Immature natural killer cell (primary cell): ENCODE data around the gene CEP170. TPM values are rescaled to one million over a fixed set of nuclear protein-coding genes. Genes with fewer than 3 reads are reported as not detected.

Source experiments
- DNase-seq, 3 donors: peaks; one replicate each; pipeline ENCODE4 v3.0.0; 2022; ENCODE audit warnings: mixed read lengths in 1 of 3
- H3K27ac Mint-ChIP-seq, 6 donors: one replicate each; pipeline ENCODE4 v1.8.0; 2020; ENCODE audit warnings: mixed read lengths in 6 of 6, mild to moderate bottlenecking in 5 of 6, inconsistent platforms in 4 of 6, moderate library complexity in 3 of 6
- H3K27me3 Mint-ChIP-seq, 3 donors: one replicate each; pipeline ENCODE4 v1.8.0; 2020 to 2021; ENCODE audit warnings: low read depth in 3 of 3, mild to moderate bottlenecking in 3 of 3, mixed read lengths in 3 of 3, moderate library complexity in 3 of 3, inconsistent platforms in 1 of 3
- H3K36me3 Mint-ChIP-seq, 3 donors: one replicate each; pipeline ENCODE4 v1.8.0; 2020; ENCODE audit warnings: mixed read lengths in 3 of 3, inconsistent platforms in 2 of 3, mild to moderate bottlenecking in 2 of 3
- H3K4me1 Mint-ChIP-seq, 2 donors: one replicate each; pipeline ENCODE4 v1.8.0; 2020; ENCODE audit warnings: inconsistent platforms in 2 of 2, mild to moderate bottlenecking in 2 of 2, mixed read lengths in 2 of 2, moderate library complexity in 1 of 2
- H3K4me3 Mint-ChIP-seq, 5 donors: one replicate each; pipeline ENCODE4 v1.8.0; 2020; ENCODE audit warnings: mild to moderate bottlenecking in 5 of 5, mixed read lengths in 5 of 5, inconsistent platforms in 3 of 5, moderate library complexity in 3 of 5
- H3K9me3 Mint-ChIP-seq, 6 donors: one replicate each; pipeline ENCODE4 v1.8.0; 2020; ENCODE audit warnings: mild to moderate bottlenecking in 6 of 6, mixed read lengths in 6 of 6, inconsistent platforms in 4 of 6, moderate library complexity in 3 of 6
- polyA plus RNA-seq, 3 donors: library from polyadenylated mRNA; unstranded; fragments of 300-500 nt; fragmentation: Illumina TruSeq; gene quantifications; one replicate each; pipeline ENCODE4 v1.2.3, GENCODE V29; 2021

CEP170 gene
- polyA plus RNA-seq, 3 donors from 2014 or later = 2.8 to 8.0 (median 2.8) TPM

GRCh38 chr1:243260221-243260880, 5.3 kb upstream of the CEP170 start:
- no peak for DNase-seq
- H3K36me3 Mint-ChIP-seq = peaks cover 0 to 5% (median 5%) of the 10 kb centered on the region in 3 donors
- H3K27ac Mint-ChIP-seq = no peak overlapping the region
- H3K27me3 Mint-ChIP-seq = peaks cover 6 to 10% (median 8%) of the 10 kb centered on the region in 3 donors
- no peak overlapping the region for H3K4me3 Mint-ChIP-seq
- no peaks in the 10 kb centered on the region for H3K9me3 Mint-ChIP-seq
- peaks cover 13 to 14% of the 10 kb centered on the region in 2 donors for H3K4me1 Mint-ChIP-seq

GRCh38 chr1:243258731-243259130, 3.6 kb upstream of the CEP170 start:
- Mint-ChIP-seq H3K4me1 (peaks cover 22 to 26% of the 10 kb centered on the region in 2 donors), H3K27me3 (peaks cover 18 to 23% (median 22%) of the 10 kb centered on the region in 3 donors), H3K9me3 (no peaks in the 10 kb centered on the region), H3K27ac (no peak overlapping the region), H3K4me3 (no peak overlapping the region), H3K36me3 (peaks cover 0 to 5% (median 5%) of the 10 kb centered on the region in 3 donors)
- no peak for DNase-seq

GRCh38 chr1:243257189-243257588, 2.1 kb upstream of the CEP170 start:
- no peak overlapping the region for H3K27ac Mint-ChIP-seq
- DNase-seq = no peak
- peaks cover 18 to 27% (median 24%) of the 10 kb centered on the region in 3 donors for H3K27me3 Mint-ChIP-seq
- no peaks in the 10 kb centered on the region for H3K9me3 Mint-ChIP-seq
- peaks cover 29 to 34% of the 10 kb centered on the region in 2 donors for H3K4me1 Mint-ChIP-seq
- H3K4me3 Mint-ChIP-seq = peak overlapping the region in 1 of 5 donors; percentile 14
- H3K36me3 Mint-ChIP-seq = peaks cover 0 to 5% (median 5%) of the 10 kb centered on the region in 3 donors

- peak overlapping the region; percentile 97 to 100 (median 99) for H3K4me3 Mint-ChIP-seq
- peaks cover 0 to 5% (median 5%) of the 10 kb centered on the region in 3 donors for H3K36me3 Mint-ChIP-seq
- H3K4me1 Mint-ChIP-seq = peaks cover 29 to 34% of the 10 kb centered on the region in 2 donors
- peaks cover 18 to 26% (median 24%) of the 10 kb centered on the region in 3 donors for H3K27me3 Mint-ChIP-seq
- no peaks in the 10 kb centered on the region for H3K9me3 Mint-ChIP-seq
- DNase-seq = no peak
- H3K27ac Mint-ChIP-seq = peak overlapping the region; percentile 95 to 100 (median 100)
Measured at GRCh38 chr1:243256590-243256989, 1.5 kb upstream of the CEP170 start.

GRCh38 chr1:243255791-243256512, 871 bp upstream of the CEP170 start, which contains the start of gene SDCCAG8:
Gene SDCCAG8 (plus strand): TSS chr1:243256041. CDS start chr1:243256174, 133 bp downstream.
- peaks cover 29 to 37% of the 10 kb centered on the region in 2 donors for H3K4me1 Mint-ChIP-seq

GRCh38 chr1:243254233-243254926, 701 bp downstream of the CEP170 start:
- Mint-ChIP-seq H3K4me3 (peak overlapping the region; percentile 89 to 94 (median 91)), H3K9me3 (no peaks in the 10 kb centered on the region), H3K27ac (peak overlapping the region; percentile 86 to 98 (median 96)), H3K36me3 (no peaks in the 10 kb centered on the region), H3K4me1 (peaks cover 29 to 39% of the 10 kb centered on the region in 2 donors), H3K27me3 (peaks cover 18 to 24% (median 21%) of the 10 kb centered on the region in 3 donors)
- peak in 1 of 3 donors; percentile 53 for DNase-seq

More at GRCh38 chr1:243255791-243256512, 871 bp upstream of the CEP170 start, which contains the start of gene SDCCAG8:
- peaks cover 0 to under 1% (median under 1%) of the 10 kb centered on the region in 3 donors for H3K36me3 Mint-ChIP-seq
- H3K4me3 Mint-ChIP-seq = peak within 1 kb of the TSS; percentile 97 to 100 (median 99)
- peaks cover 18 to 24% (median 24%) of the 10 kb centered on the region in 3 donors for H3K27me3 Mint-ChIP-seq
- H3K27ac Mint-ChIP-seq = peak within 1 kb of the TSS; percentile 95 to 100 (median 100)
- DNase-seq = peak; percentile 92 to 93 (median 92)
- no peaks in the 10 kb centered on the region for H3K9me3 Mint-ChIP-seq

GRCh38 chr1:243253926-243254232, 1.2 kb downstream of the CEP170 start:
- no peaks in the 10 kb centered on the region for H3K36me3 Mint-ChIP-seq
- H3K4me1 Mint-ChIP-seq = peaks cover 29 to 39% of the 10 kb centered on the region in 2 donors
- H3K27me3 Mint-ChIP-seq = peaks cover 18 to 24% (median 21%) of the 10 kb centered on the region in 3 donors
- peak overlapping the region; percentile 55 to 96 (median 92) for H3K27ac Mint-ChIP-seq
- DNase-seq = peak in 2 of 3 donors; percentile 9 to 11
- H3K9me3 Mint-ChIP-seq = no peaks in the 10 kb centered on the region
- H3K4me3 Mint-ChIP-seq = peak overlapping the region; percentile 51 to 94 (median 89)

GRCh38 chr1:243253211-243253925, 1.7 kb downstream of the CEP170 start:
- peak overlapping the region; percentile 51 to 94 (median 89) for H3K4me3 Mint-ChIP-seq
- H3K9me3 Mint-ChIP-seq = no peaks in the 10 kb centered on the region
- H3K4me1 Mint-ChIP-seq = peaks cover 29 to 39% of the 10 kb centered on the region in 2 donors
- no peaks in the 10 kb centered on the region for H3K36me3 Mint-ChIP-seq
- H3K27me3 Mint-ChIP-seq = peaks cover 16 to 24% (median 21%) of the 10 kb centered on the region in 3 donors
- peak overlapping the region; percentile 55 to 96 (median 92) for H3K27ac Mint-ChIP-seq
- peak in 2 of 3 donors; percentile 7 to 10 for DNase-seq

GRCh38 chr1:243251539-243251938, 3.5 kb downstream of the CEP170 start:
- no peak for DNase-seq
- Mint-ChIP-seq H3K27me3 (peaks cover 16 to 24% (median 21%) of the 10 kb centered on the region in 3 donors), H3K27ac (peak overlapping the region in 2 of 6 donors; percentile 25 to 32), H3K4me3 (no peak overlapping the region), H3K4me1 (peaks cover 28 to 37% of the 10 kb centered on the region in 2 donors), H3K36me3 (no peaks in the 10 kb centered on the region), H3K9me3 (no peaks in the 10 kb centered on the region)

GRCh38 chr1:243250102-243250501, 5.0 kb downstream of the CEP170 start:
- Mint-ChIP-seq H3K27ac (no peak overlapping the region), H3K36me3 (no peaks in the 10 kb centered on the region), H3K9me3 (no peaks in the 10 kb centered on the region), H3K4me3 (no peak overlapping the region), H3K27me3 (peaks cover 9 to 16% (median 12%) of the 10 kb centered on the region in 3 donors), H3K4me1 (peaks cover 14 to 23% of the 10 kb centered on the region in 2 donors)
- no peak for DNase-seq

GRCh38 chr1:243249214-243249613, 5.9 kb downstream of the CEP170 start:
- peaks cover 11 to 18% of the 10 kb centered on the region in 2 donors for H3K4me1 Mint-ChIP-seq
- H3K27me3 Mint-ChIP-seq = peaks cover 1 to 9% (median 4%) of the 10 kb centered on the region in 3 donors
- H3K27ac Mint-ChIP-seq = no peak overlapping the region
- H3K36me3 Mint-ChIP-seq = no peaks in the 10 kb centered on the region
- DNase-seq = no peak
- no peak overlapping the region for H3K4me3 Mint-ChIP-seq
- no peaks in the 10 kb centered on the region for H3K9me3 Mint-ChIP-seq

GRCh38 chr1:243247901-243248300, 7.2 kb downstream of the CEP170 start:
- no peak overlapping the region for H3K4me3 Mint-ChIP-seq
- H3K9me3 Mint-ChIP-seq = no peaks in the 10 kb centered on the region
- no peaks in the 10 kb centered on the region for H3K36me3 Mint-ChIP-seq
- DNase-seq = no peak
- no peaks in the 10 kb centered on the region for H3K27me3 Mint-ChIP-seq
- H3K27ac Mint-ChIP-seq = no peak overlapping the region
- H3K4me1 Mint-ChIP-seq = peaks cover 0 to 5% of the 10 kb centered on the region in 2 donors

GRCh38 chr1:243246916-243247315, 8.2 kb downstream of the CEP170 start:
- no peaks in the 10 kb centered on the region for H3K9me3 Mint-ChIP-seq
- H3K27ac Mint-ChIP-seq = no peak overlapping the region
- H3K4me1 Mint-ChIP-seq = peaks cover 0 to 5% of the 10 kb centered on the region in 2 donors
- no peaks in the 10 kb centered on the region for H3K36me3 Mint-ChIP-seq
- DNase-seq = no peak
- H3K4me3 Mint-ChIP-seq = no peak overlapping the region
- no peaks in the 10 kb centered on the region for H3K27me3 Mint-ChIP-seq
